ENCODE results near the gene KAZN.

The KAZN gene

DNA sequence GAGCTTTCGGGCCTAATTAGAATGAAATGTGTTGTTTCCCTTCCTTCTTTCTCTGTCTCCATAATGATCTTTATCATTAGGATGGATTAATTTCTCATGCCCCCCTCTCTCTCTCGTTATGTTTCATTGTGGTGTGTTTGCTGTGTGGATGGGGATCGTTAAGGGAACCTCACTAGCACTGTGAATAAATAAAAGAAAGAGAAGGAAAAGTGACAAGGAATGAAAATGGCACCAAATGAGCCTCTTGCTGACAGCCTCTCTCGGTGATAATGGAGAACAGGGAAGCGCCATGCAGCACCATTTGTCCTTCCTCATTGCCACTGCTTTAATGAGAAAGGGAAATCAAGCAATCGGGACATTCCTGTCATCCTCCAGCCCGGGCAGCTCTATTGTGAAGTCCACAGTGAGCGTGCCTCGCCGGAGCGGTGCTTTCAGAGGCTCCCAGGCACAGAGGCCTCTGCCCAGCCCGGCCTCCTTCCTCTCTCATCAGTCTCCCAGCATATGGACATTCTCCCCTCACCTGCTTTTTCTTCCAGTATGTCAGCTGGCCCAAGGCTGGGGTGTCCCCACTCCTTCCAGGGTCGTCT is 289.4 kb downstream of the KAZN start:
- DNase-seq = no peak
- ATAC-seq = no peak

- ATAC-seq = no peak
- no peak for DNase-seq
These were observed 289.9 kb downstream of the KAZN start for GRCh38 chr1:14888374-14888773.

- DNase-seq (no peak), ATAC-seq (no peak)
These were observed 291.4 kb downstream of the KAZN start for GRCh38 chr1:14889825-14890440.

GRCh38 chr1:14891991-14892390 is 293.5 kb downstream of the KAZN start:
- DNase-seq = no peak
- no peak for ATAC-seq

GRCh38 chr1:14894811-14895560 is 296.5 kb downstream of the KAZN start:
- ATAC-seq = no peak
- no peak for DNase-seq

- ATAC-seq (no peak), DNase-seq (no peak)
These were observed 297.2 kb downstream of the KAZN start for GRCh38 chr1:14895727-14896126.

- no peak for ATAC-seq
These were observed 298.0 kb downstream of the KAZN start for GRCh38 chr1:14896381-14897079.

DNA sequence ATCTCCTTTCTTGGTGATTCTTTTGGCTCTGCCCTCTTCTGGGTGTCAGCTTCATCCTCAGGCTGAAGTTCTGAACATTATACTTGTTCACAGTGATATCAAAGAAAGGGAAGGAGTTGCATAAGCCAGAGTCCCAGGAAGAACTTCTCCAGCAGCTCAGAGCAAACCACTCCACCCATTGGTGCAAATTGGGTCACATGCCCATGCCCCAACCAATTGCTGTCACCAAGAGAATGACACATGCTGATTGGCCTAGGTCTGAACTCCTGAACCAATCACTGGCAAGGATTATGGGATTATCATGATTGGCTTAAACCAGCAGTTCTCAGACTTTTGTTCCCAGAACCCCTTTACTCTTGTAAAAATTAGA is 298.6 kb downstream of the KAZN start:
- ATAC-seq = no peak
- DNase-seq = no peak

More at GRCh38 chr1:14896381-14897079, 298.0 kb downstream of the KAZN start:
- no peak for DNase-seq

DNA sequence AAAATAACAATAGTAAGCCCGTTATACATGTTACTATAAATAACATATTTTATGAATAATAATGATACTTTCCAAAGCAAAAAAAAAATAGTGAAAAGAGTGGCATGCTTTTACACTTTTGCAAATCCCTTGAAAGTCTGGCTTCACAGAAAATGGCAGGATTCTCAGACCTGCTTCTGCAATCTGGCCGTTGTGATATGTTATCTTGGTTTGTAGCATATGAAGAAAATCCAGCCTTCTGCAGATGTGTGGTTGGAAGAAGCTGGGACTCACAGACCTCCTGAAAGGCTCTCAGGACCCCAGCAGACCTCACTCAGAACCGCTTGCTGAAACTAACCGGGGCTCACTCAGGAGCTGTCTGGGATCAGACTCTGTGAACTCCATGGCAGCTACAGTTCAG is 299.1 kb downstream of the KAZN start:
- no peak for ATAC-seq
- DNase-seq = no peak

DNA sequence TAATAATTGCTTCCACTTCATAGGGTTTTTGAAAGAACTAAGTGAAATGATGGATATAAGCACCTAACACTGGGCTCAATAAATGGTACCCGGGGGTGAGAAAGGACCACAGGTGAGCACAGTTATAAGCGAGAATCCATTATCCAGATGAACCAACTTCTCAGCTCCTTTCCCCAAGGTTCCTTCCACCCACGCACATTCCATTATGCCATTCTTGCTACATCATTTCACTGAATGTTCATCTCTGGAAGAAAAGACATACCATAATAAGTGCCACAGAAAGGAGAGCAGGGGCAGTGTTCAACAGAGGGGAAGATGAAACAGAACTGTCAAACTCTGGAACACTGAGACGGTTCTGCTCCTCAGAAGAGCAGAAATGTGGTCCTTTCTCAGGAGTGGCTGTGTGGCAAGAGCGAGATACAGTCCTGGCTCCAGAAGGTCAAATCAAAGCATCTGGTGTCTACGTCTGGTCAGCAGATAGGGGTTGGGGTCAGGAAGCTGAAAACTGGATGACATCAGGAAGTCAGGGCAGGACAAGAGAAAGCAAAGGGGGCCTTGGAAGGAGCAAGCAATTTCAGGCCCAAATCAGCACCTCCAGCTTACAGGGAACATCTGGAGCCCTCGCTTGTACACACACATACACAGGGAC is 299.6 kb downstream of the KAZN start:
- ATAC-seq (no peak), DNase-seq (no peak)

DNA sequence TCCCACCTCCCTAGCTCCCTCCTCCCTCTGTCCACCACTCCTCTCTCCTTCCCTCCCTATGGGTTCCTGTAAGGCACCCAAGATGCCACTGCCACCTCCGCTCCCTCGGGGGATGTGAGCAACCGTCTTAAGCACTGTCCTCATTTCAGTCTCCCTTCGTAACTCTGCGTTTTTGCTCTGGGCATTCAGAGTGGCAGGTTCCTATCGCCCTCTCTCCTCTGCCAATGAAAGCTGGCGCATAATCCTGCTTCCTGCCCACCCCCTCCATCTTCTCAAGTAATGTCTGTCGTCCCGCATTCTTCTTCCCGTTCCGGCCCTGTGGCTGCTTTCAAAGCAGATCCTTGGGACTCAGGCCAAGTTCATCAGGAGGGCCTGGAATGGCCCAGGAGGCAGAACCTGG is 301.2 kb downstream of the KAZN start:
- no peak for DNase-seq
- no peak for ATAC-seq

GRCh38 chr1:14901371-14901954 is 303.0 kb downstream of the KAZN start:
- no peak for ATAC-seq

DNA sequence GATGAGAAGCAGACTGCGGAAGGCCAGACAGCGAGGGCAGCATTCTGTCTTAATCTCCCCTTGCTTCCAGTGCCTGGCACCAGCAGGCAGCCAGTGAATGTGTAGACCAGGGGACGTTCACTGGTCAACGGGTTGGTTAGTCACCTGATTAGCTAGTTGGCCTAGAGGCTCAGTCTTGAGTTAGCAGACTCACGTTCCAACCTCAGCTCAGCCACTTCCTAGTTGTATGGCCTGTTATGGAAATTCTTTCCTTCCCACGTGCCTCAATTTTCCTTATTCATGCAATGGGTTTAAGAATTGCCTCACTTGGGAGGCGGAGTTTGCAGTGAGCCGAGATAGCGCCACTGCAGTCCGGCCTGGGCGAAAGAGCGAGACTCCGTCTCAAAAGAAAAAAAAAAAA is 305.4 kb downstream of the KAZN start:
- ATAC-seq = no peak
- no peak for DNase-seq

More at GRCh38 chr1:14901371-14901954, 303.0 kb downstream of the KAZN start:
- no peak for DNase-seq

DNA sequence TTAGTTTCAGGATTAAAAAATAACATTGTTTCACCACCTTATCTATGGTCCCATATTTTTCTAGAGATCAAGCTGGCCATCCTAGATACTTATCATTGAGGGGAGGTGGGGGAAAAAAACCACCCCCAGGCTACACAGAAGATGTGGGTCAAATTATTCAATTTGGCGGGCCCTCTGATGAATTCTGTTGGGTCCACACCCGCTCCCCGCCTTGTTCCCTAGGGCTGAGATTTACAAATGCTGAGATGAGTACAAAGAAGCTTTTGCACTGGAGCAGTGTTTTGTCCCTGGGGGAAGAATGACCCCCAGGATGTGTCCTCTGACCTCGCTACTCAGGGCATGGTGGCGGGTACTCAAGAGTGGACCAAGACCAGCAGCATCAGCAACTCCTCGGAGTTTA is 308.2 kb downstream of the KAZN start:
- ATAC-seq = no peak
- no peak for DNase-seq

GRCh38 chr1:14907416-14907815 is 308.9 kb downstream of the KAZN start:
- ATAC-seq (no peak), DNase-seq (no peak)

DNA sequence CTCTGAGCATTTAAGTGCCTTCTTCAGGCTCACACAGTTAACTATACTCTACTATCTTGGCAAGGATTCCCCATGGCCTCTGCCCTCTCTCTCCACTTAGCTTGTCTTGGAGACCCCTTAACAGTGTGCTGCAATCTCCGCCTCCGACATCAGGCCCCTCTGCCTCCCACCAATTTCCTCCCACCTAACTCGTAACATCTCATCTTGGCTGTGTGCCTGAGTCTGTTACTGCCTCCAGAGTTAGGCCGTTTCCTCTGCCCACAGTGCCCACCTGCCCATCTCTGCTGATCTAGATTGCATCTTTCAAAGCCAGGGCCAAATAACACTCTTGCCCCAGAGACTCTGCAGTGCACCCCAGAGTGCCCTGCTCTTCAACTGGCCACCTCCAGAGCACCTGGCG is 310.8 kb downstream of the KAZN start:
- no peak for ATAC-seq
- DNase-seq = no peak

- ATAC-seq = no peak
- no peak for DNase-seq
These were observed 311.5 kb downstream of the KAZN start for GRCh38 chr1:14909920-14910460.

- ATAC-seq (no peak), DNase-seq (no peak)
These were observed 312.7 kb downstream of the KAZN start for GRCh38 chr1:14910984-14911721.

DNA sequence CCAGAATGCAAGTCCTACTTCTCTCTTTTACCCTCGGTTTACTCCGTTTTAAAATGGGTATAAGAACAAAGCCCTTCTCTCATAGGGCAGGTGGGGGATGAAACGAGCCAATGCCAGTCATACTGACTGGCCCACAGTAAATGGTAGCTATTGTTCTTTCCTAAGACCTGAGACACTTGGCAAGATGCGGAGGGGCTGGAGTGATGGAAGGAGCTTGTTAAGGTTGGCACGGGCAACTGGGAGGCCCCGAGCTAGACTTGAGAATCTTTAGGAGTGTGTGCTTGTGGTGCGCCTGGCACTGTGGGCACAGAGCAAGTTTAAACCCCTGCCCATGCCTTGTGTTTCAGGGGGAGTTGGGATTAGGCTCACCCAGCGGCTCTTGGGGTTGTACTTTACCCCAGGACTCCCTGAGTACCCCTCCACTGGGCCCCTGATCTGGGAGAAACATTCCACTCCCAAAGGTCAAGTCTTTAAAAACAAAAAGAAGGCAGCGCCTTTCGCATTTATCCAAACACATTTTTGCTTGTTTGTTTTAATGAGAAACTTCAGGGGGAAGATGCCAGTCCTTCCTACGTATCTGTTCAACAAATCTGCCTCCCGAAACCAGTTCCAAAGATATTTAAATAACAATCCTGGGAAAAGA is 314.5 kb downstream of the KAZN start:
- DNase-seq (no peak), ATAC-seq (no peak)

- ATAC-seq = no peak
- DNase-seq = no peak
These were observed 315.1 kb downstream of the KAZN start for GRCh38 chr1:14913482-14914177.
